GM18520 (cell line): ENCODE measurements around the gene MN1.

Experiments used
- ATAC-seq: cut with Tn5 transposase; IDR thresholded peaks from one replicate; pipeline ENCODE4 v1.9.1; 2021; ENCODE audit not compliant: unreplicated experiment

The MN1 gene

DNA sequence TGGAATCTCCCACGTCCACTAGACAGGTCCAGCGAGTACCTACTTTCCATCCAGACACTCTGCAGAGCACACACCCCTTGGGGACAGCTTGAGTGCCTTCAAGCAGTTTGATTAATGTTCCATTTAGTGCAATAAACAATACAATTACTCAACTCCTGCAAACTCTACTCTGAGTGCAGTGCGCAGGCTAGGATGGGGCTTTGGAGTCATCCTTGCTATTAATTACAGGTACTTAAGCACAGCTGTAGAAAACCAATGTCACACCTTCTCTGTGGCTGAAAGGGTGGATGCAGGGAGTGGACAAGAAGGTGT is 82.6 kb downstream of the MN1 start:
- no peak for ATAC-seq

- ATAC-seq, result no peak
Measured at GRCh38 chr22:27718186-27719035, 83.1 kb downstream of the MN1 start.

DNA sequence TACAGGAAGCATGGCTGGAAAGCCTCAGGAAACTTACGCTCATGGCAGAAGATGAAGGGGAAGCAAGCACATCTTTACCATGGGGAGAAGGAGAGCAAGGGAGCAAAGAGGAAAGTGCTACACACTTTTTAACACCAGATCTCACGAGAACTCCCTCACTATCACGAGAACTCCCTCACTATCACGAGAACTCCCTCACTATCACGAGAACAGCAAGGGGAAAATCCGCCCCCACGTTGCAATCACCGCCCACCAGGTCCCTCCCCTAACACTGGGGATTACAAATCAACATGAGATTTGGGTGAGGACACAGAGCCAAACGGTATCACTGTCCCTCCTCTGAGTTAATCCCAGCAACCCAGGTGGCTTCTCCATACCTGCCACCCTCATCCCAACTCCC is 84.5 kb downstream of the MN1 start:
- ATAC-seq, result no peak

GRCh38 chr22:27716074-27716473 is 85.5 kb downstream of the MN1 start:
- ATAC-seq, result no peak

DNA sequence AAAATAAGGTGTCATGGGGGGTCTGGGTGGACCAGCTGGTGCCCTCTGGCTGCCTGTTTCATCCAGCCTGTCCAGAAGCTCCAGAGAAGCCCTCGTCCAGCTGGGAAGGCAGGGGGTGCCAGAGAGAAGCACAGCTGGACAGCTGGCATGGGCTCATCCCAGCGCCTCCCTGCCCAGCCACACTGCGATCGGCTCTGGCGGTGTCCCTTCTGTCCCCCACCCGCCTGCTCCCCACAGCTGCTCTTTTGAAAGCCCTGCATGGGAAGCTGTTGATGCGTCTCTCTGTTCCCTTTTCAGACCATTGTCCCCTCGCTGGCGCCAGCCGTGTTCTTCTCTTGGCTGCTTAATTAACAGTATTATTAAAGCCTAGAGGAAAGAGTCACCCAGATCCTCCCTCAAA is 86.5 kb downstream of the MN1 start:
- ATAC-seq, result no peak

GRCh38 chr22:27714068-27714467 is 87.5 kb downstream of the MN1 start:
- ATAC-seq, result no peak

- no peak for ATAC-seq
Measured at GRCh38 chr22:27713461-27713860, 88.1 kb downstream of the MN1 start.

GRCh38 chr22:27711756-27712155 is 89.8 kb downstream of the MN1 start:
- ATAC-seq, result no peak

DNA sequence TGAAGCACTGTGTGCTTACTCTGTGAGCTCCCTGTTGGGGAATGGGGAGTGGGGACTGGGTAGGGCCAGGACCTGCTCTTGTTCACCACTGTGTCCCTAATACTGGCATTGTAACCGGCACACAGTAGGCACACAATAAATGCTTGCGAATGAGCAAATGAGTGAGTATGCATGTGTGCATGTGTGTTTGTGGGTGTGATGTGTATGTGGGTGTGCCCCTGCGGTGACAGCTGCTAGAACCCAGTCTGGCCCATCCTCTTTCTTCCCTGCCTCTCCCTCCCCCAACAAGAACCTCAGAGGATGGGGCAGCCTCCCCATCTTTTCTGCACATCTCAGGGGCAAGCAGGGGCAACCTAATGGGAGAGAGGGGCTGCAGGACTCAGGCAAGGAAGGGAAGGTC is 90.5 kb downstream of the MN1 start:
- no peak for ATAC-seq

- no peak for ATAC-seq
Measured at GRCh38 chr22:27709919-27710675, 91.5 kb downstream of the MN1 start.

GRCh38 chr22:27706489-27706888 is 95.1 kb downstream of the MN1 start:
- ATAC-seq, result no peak

DNA sequence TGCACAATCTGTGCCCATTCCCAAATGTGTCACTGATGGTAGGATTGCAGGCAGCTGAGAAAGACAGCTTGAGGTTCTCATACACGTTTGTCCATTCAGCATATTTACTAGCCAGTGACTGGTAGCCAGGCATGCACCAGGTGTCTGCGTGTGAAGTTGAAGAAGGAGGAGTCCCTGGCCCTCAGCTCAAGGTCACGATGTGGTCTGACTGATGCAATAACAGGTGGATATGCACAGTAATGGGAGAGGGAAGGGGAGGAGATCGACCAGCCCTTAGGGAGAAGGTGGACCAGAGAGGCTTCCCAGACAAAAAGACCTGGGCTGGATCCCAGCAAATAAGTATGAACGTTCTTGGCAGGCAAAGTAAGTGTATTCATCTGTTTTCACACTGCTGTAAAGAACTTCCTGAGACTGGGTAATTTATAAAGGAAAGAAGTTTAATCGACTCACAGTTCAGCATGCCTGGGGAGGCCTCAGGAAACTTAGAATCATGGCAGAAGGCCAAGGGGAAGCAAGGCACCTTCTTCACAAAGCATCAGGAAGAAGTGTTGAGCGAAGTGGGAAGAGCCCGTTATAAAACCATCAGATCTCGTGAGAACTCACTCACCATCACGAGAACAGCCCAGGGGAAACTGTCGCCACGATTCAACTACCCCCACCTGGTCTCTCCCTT is 96.0 kb downstream of the MN1 start:
- ATAC-seq, result no peak

- ATAC-seq, result no peak
Measured at GRCh38 chr22:27704581-27704980, 97.0 kb downstream of the MN1 start.

DNA sequence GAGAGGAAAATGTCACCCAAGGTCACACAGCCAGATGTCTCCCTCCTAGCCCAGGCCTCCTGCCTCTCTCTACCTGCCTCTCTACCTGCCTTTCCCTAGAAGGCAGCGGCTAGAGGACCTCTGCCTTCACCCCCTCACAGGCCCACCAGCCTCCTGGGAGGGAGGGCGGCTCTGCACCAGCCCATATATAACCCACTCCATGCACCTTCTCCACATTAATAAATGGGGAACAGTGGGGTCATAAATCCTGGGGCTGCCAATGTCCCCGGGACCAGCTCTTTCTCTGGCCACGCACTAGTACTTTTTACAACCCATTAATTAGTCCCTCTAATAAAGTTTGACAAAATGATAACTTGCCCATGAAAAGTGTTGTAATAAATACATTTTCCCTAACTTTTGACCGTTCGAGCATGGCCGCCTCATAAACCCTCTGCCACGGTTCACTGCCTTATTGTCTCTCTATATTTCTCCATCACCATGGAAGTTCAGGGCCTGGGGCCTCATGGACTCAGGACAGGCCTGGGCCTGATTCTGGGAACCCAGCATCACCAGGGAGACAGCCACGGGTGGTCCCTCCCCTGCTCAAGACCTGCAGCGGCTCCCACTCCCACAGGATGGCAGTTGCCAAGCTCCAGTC is 102.1 kb downstream of the MN1 start:
- no peak for ATAC-seq

DNA sequence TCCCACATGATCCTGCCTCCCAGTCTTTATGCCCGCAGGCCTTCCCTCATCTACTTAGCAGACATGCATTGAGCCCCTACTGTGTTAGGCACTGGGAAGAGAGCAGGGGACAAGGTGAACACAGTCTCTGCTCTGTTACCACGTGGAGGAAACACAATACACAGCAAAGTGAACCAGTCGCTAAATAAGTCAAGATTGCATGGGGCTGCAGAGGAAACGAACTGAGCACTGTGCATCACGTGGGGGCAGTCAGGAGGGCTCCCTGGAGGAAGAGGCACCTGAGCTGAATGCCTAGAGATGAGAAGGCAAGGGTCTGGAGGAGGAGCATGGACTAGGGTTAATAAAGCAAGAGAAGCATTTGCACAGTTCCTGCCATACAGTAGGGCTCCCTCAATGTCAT is 102.7 kb downstream of the MN1 start:
- ATAC-seq, result no peak
